Measurements from ENCODE around the gene MGAT1.

- no peak for TF ChIP-seq POLR2A (IDR thresholded peaks at IDR 0.05)
- TF ChIP-seq CTCF (IDR thresholded peaks at IDR 0.05), result no peak
Observed at GRCh38 chr5:180785794-180786221, 16.8 kb downstream of the MGAT1 start.
